CD4-positive, alpha-beta T cell treated with Interferon gamma for 1 hour (primary cell): ENCODE results near the gene RPUSD3.

Source experiments
- DNase-seq: peaks from one replicate; pipeline ENCODE4 v3.0.0-alpha.2; 2020

RPUSD3 gene

GRCh38 chr3:9797196-9797945 is 46.4 kb downstream of the RPUSD3 start:
- no peak for DNase-seq

- peak; percentile 37 for DNase-seq
These were observed 48.6 kb downstream of the RPUSD3 start for GRCh38 chr3:9795207-9795606.

- DNase-seq: no peak
These were observed 49.4 kb downstream of the RPUSD3 start for GRCh38 chr3:9794400-9794799.

GRCh38 chr3:9793161-9793781 is 50.5 kb downstream of the RPUSD3 start:
- peak; percentile 25 for DNase-seq

- DNase-seq: peak; percentile 91
These were observed 51.2 kb downstream of the RPUSD3 start, which contains the start of the genes ARPC4 and TADA3 for GRCh38 chr3:9792405-9793160. ARPC4 (plus strand) TSS chr3:9793082; CDS start chr3:9793122, 40 bp downstream. TADA3 (minus strand) TSS chr3:9792473; CDS start chr3:9791466, 1,007 bp downstream.

GRCh38 chr3:9791790-9792404 is 51.9 kb downstream of the RPUSD3 start:
- no peak for DNase-seq

GRCh38 chr3:9791127-9791526 is 52.7 kb downstream of the RPUSD3 start:
- no peak for DNase-seq
